ENCODE results near the gene MPZL3.

GRCh38 chr11:118184784-118185579 lies 67.2 kb downstream of the MPZL3 start:
- TF ChIP-seq EZH2 (IDR thresholded peaks at IDR 0.05) (no peak), POLR2AphosphoS5 (IDR thresholded peaks at IDR 0.05; ENCODE audit: borderline replicate concordance, low read depth, low read length) (no peak)

Data from SK-N-MC (cell line).